NCI-H82 treated with DMSO at 0.1 percent for 48 hours (cell line): ENCODE measurements around the gene CCNDBP1.
"Not testable (repeated sequence)": the region's sequence is repeated elsewhere in the genome, so short reads cannot be mapped to it uniquely, and the experiment has no call there.

ENCODE experiments used
- DNase-seq: peaks from one replicate; lab custom pipeline; 2025; ENCODE audit not compliant: unreplicated experiment; lab: John Stamatoyannopoulos, UW

CCNDBP1 gene

GRCh38 chr15:43214592-43215295 is 29.5 kb downstream of the CCNDBP1 start:
- no peak for DNase-seq

- no peak for DNase-seq
These were observed 30.8 kb downstream of the CCNDBP1 start for GRCh38 chr15:43215961-43216360.

GRCh38 chr15:43218908-43219706 is 33.9 kb downstream of the CCNDBP1 start:
- DNase-seq: peak; percentile 3

DNA sequence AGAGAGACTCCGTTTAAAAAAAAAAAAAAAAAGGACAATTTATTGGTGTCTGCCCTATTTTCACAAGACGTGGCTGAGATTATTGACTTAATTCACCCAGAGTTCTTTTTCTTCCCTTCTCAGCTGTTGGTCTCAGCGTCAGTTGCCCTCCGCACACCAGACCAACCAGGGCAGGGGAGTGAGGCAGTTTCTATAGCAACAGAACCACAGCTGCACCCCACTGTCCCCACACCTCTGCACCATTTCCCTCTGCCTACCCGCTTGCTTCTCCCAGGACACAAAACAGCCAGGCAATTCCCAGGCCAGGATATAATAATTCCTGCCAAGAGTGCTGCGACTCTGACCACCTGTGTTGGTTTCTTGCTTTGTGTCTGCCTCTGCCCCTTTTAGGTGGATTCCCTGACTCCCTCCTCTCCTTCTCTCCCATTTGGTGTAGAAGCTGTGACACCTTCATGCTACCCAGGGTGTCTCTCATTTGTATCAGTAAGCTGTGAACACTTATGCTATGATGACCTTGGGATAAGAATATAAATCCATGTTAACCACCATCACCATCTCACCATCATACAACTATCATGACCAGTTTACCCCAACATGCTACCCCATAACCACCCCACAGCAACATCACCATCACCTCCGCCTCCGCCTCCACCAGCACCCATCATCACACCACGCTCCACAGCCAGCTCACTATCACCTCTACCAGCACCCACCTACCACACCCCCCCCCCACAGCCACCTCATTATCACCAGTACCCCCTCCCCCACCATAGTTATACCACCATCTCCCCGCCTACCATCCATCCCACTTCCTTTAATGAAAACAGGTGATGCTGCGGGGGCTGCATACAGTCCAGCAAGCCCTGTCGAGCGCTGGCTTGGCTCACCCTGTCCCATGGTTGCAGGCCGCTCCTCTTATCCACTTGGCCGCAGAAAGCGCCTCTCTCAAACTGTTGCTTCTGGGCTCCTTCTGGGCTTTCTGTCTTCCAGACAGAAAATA is 35.0 kb downstream of the CCNDBP1 start:
- DNase-seq: no peak

DNA sequence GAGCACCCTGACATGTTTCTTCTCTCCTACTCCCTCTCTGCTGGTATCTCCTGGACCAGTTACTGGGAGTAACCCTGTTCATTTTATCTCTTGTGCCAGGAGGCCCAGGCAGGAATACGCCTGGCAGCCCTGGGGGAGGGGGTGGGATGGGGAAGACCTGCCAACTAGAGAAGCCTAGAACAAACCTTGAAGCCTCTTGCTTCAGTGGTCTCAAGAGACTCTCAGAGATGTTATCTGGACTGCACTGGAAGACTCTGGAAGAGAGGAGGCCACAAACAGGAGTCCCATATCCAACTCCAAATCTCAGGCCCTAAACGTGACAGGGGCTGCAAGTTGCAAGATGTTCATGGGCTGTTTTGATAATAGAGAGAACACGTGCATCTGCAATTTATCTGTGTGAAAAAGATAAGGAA is 35.8 kb downstream of the CCNDBP1 start, which contains the start of gene EPB42:
Gene EPB42, minus strand, starts transcription at position 28 of the 413 bp plus-strand sequence. CDS start 193 bp downstream, outside the sequence.
- no peak for DNase-seq

DNA sequence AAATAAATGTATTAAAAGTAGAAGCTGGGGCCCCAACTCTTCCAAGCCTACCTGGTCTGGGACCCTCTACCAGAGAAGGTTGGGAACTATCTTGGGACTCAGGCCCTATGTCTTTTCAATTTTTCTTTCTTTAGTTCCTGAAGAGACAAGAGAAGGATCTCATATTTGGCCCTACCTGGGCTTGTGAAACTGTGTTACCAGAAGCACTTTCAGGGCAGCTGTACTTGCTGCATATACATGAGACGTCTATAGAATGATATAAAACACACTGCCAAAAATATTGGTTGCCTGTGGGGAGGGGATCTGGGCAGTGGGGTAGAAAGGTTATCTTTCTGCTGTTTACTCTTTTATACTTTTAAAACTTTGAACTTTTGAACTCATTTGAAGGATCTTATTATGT is 36.2 kb downstream of the CCNDBP1 start:
- DNase-seq: no peak

DNA sequence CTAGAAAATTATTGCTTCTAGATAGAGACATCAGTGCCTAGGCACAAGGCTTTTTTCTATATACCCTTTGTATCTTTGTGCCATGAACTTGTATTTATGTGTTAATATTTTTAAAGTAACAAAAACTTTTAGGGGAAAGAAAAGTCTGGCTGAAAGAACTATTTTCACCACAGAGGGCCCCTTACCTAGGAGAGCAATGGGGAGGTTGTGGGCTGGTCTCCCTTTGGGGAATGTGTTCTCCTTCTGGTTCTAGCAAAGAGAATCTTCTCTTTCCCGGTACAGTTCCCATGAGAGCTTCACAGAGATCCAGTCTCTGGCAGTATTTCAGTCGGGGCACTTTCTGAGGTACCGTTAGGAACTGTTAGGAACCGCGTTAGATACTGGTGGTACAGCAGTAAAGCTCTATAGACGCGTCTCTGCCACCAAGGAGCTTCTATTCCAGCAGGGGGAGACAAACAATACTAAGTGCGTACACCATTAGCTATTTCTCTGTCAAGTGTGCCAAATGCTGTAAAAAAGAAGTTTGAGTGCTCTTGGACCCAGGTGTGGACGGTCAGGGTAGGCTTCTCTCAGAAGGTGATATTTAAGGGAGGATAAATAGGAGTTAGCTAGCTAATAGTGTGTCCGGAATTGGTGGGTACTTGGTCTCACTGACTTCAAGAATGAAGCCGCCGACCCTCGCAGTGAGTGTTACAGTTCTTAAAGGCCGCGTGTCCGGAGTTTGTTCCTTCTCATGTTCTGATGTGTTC is 40.2 kb downstream of the CCNDBP1 start:
- peak; percentile 22 for DNase-seq

DNA sequence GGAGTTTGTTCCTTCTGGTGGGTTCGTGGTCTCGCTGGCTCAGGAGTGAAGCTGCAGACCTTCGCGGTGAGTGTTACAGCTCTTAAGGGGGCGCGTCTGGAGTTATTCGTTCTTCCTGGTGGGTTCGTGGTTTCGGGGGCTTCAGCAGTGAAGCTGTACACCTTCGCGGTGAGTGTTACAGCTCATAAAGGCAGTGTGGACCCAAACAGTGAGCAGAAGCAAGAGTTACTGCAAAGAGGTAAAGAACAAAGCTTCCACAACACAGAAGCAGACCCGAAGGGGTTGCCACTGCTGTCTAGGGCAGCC is 40.7 kb downstream of the CCNDBP1 start:
- DNase-seq: not testable (repeated sequence)

DNA sequence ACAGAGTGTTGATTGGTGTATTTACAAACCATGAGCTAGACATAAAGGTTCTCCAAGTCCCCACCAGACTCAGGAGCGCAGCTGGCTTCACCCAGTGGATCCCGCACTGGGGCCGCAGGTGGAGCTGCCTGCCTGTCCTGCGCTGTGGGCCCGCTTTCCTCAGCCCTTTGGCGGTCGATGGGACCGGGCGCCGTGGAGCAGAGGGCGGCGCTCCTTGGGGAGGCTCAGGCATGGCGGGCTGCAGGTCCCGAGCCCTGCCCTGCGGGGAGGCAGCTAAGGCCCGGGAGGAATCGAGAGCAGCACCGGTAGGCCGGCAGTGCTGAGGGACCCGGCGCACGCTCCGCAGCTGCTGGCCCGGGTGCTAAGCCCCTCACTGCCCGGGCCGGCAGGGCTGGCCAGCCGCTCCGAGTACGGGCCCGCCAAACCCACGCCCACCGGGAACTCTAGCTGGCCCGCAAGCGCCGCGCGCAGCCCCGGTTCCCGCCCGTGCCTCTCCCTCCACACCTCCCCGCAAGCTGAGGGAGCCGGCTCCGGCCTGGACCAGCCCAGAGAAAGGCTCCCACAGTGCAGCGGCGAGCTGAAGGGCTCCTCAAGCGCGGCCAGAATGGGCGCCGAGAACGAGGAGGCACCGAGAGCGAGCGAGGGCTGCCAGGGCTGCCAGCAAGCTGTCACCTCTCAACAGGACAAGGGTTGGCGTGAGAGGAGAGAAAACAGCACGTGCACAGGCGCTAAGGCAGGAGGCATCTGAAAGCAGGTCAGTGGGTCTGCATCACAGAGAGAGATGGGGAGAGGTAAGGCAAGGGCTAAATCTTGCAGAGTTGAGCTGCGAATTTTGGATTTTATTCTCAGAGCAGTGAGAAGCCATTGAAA is 41.5 kb downstream of the CCNDBP1 start:
- no peak for DNase-seq

DNA sequence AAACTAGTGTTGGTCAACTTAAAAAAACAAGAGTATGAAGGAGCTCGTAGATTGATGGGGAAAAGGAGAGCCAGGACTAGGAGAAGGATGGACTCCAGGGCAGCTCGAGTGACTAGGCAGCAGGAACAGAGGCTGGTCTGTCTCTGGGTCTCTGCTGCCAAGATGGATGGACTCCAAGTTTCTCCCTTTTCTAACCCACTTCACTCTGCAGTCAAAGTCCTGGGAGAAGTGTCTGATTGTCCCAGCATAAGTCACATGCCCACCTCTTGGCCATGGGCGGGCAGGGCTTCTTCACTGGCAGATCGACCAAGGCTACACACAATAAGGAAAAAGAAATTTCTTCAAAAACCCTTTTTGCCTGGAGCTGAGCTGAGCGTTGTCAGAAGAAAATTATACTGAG is 44.8 kb downstream of the CCNDBP1 start:
- no peak for DNase-seq

DNA sequence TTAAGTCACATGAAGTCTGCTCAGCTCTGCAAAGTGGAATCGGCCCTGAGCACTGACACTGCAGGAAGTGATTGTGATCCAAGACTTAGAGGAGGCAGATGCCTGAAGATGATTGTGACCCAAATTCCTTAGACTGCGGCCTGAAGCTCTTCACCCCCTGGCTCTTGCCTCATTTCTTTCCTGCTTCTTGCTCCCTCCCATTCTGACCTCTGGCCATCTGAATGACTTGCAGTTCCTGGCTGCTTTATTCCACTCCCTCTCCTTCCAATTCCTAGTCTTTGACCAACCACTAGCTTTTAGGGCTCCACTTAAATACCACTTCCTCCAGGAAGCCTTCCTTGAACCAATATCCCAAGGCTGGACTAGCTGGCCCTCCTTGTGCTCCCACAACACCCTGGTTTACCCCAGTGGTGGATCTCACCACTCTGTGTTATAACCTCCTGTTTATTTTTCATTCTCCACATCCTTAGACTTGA is 45.5 kb downstream of the CCNDBP1 start:
- no peak for DNase-seq

DNA sequence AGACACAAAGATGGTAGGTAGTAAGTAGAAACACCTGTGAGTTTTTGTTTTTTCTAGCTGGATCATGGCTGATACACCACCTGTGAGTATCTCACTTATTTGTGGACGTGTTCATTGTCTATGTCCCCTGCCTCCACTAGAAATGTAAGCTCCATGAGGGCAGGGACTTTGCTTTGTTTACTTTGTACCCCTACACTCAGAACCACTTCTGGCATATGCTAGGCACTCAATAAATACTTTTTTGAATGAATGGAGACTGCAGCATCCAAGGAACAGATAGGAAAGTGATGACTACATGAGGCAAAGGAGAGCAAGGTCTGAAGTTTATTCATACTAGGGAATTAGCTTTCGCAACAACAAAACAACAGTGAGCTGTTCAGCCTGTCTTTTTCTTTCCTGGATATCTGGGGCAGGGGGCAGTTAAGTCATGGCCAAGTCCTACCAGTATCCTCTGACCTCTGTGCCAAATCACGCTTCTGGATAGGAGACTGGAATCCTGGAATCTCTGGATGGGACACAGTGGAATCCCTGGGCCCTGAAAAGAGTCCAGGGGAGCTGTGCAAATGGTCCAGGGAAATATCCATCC is 47.2 kb downstream of the CCNDBP1 start:
- no peak for DNase-seq

DNA sequence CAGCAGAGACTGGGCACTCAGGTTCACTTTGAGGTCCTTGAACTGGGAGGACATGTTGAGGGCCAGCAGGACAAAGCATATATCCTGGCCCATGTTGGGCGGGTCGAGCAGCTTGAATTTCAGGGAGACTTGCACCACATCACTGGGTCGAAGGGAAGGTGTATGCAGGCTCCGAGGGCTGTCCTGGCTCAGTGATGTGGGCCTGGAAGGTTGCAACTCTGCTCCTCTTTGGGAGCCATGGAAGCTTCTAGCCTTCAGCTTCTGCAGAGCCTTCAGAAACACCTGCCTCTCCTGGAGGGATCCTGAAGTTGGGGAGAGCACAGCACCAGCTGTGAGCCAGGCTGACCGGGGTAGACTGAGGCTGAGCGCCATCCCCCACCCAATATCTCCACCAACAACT is 50.3 kb downstream of the CCNDBP1 start:
- no peak for DNase-seq

GRCh38 chr15:43237842-43238470 is 52.8 kb downstream of the CCNDBP1 start:
- no peak for DNase-seq

- DNase-seq: no peak
These were observed 53.5 kb downstream of the CCNDBP1 start for GRCh38 chr15:43238671-43239131.

GRCh38 chr15:43239732-43240491 is 54.7 kb downstream of the CCNDBP1 start:
- no peak for DNase-seq

- DNase-seq: no peak
These were observed 55.9 kb downstream of the CCNDBP1 start for GRCh38 chr15:43241100-43241499.

DNA sequence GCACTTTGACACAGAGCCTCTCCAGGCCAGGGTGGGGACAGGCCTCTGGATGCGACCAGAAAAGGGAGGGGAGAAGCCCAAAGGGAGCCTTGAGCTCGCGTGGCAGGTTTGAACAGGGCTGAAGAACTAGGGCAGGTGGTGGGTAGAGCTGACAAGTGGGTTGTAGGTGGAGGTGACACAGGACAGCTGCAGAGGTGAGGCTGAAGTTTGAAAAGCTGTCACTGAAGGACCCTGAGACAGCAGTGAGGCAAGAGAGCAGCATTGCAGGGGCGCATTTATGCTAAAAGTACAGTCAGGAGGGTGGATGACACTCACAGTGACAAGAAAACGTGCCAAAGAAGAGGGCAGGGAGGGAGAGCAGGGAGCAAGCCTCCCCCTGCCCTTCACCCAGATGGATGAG is 57.4 kb downstream of the CCNDBP1 start:
- DNase-seq: no peak
